HK-2 (cell line): ENCODE results near the gene FBXO4.
"Not testable (repeated sequence)": the region's sequence is repeated elsewhere in the genome, so short reads cannot be mapped to it uniquely, and the experiment has no call there.

ENCODE experiments used
- DNase-seq: peaks from one replicate; pipeline ENCODE4 v3.0.0-alpha.2; 2018; ENCODE audit not compliant: unreplicated experiment

FBXO4 gene

DNA sequence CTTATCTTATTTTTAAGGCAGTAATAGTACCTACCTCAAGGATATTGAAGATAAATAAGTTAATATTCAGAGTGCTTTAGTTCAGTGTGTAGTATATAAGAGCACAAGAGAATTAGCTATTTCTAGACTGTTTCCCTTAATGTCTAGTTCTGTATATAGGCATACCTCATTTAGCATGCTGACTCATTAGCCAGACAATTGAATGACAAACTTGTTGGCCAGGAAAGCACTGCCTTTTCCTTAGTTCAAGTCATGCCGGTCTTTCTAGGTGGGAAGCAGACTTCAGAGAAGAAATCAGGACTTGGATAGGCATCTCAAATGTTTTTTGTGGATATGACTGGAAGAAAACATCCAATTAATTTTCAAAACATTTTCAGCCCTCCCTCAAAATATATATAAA lies 3.2 kb upstream of the FBXO4 start:
- DNase-seq: no peak

DNA sequence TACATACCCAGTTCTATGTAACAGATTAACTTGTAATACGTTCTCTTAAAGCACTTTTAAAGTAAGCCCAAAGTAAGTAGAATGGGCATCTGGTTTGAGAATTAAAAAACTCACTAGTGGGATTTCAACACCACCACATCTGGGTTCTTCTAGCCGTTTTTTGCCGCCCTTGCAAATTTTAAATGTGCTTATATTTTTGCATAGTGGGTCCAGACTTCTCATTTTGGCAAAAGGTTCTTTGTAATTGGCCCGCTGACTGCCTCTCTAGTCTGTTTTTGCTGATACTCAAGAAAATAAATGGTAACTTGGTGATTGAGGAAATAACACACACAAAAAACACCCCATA lies 582 bp upstream of the FBXO4 start:
- DNase-seq: no peak

DNA sequence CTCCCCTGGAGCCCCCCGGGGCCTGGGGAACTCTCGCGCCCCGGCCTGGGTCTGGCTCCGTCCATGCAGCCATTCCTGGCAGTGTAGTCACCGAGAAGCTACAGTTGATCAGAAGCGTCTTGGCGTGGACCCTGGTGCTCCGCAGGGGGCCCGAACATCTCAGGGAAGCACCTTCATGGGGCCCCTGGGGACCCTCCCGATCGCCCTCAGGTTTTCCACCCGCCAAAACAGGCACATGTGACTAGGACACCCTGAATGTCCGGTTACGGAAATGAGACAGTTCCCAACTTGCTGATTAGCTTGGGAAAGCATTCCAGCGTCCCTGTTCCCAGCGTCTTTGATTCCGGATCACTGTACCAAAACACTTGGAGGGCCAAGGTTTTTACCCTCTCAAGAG lies 472 bp downstream of the FBXO4 start:
- no peak for DNase-seq

DNA sequence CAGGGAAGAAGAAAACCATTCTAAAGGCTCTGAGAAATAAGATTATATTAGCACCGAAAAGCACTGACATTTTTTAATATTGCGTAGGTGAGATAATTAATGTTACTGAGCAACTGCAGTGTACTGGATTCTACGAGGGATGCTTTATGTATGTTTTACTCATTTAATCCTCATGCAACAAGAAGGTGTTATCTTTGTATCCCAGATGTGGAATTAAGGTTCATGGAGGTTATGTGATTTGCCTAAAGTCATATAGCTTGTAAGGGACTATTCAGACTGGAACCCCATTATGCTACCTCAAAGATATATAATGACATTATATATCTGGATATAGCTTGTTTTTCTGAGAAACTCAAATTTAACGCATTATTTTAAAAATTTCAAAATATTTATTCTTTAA lies 2.5 kb downstream of the FBXO4 start:
- DNase-seq: no peak

DNA sequence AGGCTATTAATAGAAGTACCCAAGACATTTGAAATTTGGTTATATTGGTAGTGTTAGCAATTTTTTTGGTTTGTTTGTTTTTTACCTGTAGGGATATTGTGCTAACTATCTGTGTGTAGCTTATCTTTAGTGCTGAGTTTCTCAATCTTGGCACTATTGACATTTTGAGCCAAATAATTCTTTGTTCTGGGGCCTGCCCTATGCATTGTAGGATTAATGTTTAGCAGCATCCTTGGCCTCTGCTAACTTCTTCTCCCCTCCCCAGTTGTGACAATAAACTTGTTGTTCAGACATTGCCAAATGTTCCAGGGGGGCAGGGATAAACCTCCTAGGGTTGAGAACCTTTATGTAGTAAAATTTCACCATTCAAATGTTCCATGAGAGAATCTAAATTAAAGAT lies 4.0 kb downstream of the FBXO4 start:
- DNase-seq: no peak

DNA sequence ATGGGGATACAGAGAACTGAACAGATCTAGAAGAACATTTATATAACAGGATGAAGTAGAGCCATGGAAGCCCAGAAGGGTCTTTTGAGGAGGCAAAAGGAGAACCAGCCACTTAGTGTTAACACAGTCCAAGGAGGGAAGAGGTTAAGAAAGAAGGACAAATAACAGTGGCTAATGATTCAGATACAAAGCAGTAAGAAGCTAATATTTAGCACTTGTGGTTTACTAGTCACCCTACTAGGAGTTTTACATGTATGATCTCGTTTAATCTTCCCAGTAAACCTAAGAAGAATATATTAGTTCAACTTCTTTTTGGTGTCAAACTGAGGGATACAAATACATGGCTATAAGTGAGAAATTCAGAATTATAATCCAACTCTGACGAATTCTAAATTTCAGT lies 7.7 kb downstream of the FBXO4 start:
- DNase-seq: no peak

DNA sequence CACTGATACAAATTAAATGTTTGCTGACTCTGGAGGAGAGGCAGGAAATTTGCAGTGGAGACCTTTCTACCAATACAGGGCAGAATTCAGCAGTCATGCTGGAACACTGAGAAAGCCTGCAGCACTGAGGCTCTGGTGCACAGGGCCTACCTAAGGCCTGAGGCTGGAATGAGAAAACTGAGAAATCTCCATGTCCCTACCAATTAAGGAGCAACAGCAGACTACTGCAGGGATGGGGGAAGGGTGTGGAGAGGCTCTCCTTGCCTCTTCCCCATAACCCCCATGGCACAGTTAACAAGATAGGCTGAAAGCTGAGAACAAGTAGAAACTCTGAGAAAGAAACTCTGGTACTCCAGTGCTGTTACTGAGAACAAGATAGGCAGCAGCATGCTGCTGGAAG lies 10.5 kb downstream of the FBXO4 start:
- DNase-seq: no peak

DNA sequence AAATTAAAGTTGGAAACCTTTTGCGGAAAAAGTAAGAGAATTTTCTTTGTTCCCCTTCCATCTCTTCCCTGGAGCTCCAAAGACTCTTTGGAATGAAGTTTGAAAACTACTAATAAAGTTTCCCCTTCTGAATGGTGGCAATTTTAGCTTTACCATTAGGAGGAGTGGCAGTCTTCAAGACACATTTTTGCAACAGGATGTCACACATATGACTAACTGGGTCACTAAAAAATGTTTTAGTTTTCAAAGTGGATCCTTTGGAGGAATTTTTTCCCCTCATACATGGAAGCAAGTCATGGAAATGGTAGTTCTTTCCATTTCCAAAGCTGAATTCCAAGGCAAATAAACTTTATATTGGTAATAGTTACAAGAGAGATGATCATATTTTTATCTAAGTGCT lies 15.6 kb downstream of the FBXO4 start:
- no peak for DNase-seq

DNA sequence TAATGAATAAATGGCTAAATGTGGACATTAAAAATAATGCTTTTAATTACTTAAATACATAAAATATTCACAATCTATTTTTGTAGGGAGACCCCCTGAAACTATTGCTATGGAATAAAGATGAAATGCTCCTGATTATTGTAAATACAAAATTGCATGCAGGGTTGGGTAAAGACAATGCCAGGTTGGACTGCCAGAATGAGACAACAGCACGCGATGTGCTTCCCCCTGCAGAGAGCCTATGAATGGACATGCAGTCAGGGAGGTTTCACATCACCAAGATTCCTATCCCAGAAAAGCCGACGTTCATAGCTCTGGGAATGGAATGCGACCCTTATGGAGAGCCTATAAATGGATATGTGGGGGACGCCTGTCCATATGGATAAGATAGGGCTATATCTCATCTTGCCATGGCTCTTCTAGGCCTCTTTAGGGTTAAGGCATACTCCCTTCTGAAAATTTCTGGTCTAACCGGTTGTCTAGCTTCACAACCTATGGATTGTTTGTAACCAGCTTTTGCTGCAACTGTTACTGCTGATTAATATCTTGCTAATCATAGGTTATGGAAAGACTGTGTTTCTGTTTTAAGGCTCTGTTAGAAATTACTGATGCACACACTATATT lies 20.4 kb downstream of the FBXO4 start:
- DNase-seq: not testable (repeated sequence)

DNA sequence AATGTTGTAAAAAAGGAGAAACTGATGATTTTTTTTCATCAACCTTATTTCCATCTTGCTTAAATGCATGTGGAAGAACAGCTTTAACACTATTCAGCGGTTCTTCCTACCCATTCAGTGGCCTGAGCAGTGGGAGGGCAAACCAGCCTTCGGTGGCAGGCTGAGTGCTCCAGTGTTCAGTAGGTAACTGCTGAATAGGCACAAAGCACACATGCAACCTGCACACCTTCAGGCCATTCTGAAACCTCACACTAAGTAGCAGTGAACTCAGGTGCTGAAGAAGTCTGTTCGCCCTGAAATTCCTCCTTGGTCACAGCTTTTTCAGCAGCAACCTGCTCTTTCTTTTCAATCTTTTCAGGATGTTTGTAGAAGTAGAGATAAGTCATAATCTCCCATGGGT lies 26.1 kb downstream of the FBXO4 start:
- no peak for DNase-seq

DNA sequence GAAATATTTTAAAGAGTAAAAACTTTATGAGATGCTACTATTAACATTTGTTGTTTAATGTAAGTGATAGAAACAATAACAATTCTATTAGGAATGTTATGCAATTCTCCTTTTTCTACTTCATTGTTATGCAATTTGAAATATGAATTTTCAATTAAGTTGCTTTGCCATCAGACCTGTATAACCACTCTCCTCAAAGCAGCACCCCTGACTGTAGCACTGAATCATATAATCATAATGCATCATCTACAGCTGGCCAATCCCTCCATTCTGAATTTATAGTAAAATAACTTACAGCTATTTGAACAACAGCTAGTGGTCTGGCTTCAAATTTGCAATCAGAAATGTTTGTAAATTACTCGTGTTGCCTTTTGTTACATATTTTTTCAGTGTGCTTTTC lies 29.2 kb downstream of the FBXO4 start:
- DNase-seq: no peak

DNA sequence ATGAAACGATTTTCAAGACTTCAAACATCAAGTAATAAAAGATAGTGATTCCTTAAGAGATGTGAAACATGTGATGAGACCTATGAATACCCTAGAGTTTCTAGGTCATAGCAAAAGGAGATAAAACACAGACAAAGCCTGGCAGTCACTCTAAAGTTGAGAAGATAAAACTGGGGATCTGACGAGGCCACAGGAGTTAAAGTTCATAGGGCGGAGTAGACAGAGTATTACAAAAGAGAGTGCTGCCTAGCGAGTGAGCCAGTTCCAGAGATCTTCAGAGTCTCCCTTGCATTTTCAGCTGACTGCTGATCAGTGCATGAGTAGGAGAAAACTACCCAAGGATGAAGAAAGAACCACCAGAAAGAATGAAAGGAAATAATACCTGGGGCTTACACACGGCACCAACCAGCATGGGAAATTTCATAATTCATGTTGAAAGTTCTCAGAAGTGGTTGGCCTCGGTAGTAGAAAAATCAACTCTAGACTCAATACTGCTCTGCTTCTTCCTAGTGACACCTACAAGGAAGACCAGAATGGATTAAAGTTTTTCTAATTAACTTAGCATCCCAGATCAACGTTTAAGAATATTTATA lies 30.4 kb downstream of the FBXO4 start:
- DNase-seq: no peak

DNA sequence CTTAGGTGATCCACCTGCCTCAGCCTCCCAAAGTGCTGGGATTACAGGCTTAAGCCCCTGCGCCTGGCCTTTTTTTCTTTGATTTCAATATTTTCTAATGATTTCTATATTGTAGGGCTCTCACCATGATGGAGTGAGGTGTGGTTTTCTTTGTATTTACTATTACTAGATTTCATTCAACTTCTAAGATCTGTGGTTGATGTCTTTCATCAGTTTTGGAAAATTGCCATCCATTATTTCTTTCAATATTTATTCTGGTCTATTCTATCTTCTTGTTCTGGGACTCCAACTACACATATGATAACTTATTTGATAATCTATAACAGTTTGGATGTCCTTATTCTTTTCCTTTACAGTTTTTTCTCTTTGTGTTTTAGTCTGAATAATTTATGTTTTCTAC lies 31.9 kb downstream of the FBXO4 start:
- DNase-seq: no peak

DNA sequence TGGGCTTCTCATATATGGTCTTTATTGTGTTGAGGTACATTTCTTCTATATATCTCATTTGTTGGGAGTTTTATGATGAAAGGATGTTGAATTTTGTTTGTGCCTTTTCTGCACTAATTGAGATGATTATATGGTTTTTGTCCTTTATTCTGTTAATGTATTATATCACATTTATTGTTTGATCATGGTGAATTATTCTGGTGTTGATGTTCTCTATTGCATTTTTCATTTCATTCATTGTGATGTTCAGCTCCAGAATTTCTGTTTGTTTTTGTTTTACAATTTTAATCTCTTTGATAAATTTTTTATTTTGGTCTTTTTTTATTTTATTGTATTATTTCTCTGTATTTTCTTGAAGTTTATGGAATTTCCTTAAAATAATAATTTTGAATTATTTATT lies 35.4 kb downstream of the FBXO4 start:
- no peak for DNase-seq

DNA sequence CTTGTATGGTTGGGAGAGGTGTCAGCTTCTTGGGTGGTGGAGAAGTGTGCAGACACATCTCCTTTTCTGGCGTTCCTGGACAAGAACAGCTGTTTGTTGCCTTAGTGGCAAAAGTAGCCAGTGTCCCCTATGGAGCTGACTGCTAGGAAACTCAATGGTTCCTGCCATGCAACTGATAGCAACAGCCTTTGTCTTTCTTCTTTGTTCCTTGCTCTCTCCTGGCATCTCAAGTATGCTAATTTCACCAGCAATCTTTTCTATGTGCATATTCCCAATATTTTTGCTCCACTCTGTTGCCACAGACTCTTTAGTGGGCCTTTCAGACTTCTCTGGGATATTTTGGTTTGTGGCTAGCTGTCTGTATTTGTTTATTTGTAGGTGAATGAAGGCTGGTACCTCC lies 36.7 kb downstream of the FBXO4 start:
- DNase-seq: no peak

DNA sequence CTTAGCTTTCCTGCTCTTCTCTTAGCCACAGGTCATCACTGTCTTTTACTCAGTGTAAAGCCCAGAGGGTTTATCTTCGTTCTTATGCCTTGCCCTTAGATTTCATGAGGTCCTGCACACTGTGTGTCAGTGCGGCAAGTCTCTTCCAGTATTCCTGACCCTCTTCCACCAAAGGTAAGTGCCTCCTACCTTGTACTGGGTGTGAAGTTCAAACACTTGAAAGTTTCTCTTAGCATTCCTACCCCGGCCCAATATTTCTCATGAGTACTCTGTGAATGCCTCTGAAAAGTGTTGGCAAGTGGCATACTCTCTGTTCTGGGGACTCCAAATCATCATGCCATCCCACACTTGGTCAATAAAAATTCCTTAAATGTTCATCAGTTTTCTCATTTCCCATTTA lies 37.4 kb downstream of the FBXO4 start:
- DNase-seq: no peak

DNA sequence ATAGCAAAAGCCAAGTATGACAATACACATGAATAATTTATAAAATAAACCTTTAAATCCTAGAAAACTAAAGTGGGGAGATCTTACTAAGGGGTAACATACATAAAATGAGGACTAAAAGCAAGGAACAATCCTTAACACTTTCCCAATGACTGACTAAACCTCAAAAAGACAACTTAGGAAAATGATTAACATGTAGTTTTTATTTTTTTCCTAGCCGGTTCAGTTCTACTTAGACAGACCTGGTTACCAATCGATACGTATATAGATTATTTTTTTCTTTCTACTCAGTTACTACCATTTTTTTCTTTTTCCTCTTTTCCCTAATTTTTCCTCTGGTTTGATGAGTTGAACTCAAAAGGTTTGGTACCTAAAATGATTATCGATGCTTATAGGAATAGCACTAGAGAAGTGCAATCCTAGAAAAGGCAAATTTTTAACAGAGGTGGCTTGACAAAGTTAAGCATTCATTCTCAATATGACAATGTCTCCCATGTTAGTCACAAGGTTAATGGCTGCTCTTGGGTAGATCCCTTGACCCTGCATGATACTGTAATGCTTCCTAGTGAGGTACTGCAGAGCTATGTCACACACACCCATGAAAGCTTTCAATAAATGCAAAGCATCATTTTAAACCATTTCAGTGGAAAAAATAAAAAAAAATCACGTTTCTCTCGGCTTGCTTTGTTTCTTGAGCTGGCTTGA lies 41.5 kb downstream of the FBXO4 start:
- DNase-seq: peak; percentile 8

DNA sequence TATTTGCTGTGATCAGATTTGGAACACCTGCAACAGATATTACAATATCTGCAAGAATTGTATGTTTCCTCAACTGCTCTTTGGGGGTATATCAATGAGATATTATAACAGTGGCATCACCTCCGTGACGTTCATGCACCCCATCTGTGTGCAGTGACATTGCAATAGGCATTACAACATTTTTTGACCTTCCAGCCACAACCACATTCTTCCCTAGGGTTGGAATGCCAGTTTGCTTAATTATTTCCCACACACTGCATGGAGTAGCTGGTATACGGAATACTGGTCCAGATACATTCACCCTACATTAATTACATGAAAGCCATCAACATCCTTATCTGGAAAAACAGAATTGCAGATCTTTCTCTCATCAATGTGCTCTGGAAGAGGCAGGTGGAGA lies 42.3 kb downstream of the FBXO4 start:
- peak; percentile 21 for DNase-seq

DNA sequence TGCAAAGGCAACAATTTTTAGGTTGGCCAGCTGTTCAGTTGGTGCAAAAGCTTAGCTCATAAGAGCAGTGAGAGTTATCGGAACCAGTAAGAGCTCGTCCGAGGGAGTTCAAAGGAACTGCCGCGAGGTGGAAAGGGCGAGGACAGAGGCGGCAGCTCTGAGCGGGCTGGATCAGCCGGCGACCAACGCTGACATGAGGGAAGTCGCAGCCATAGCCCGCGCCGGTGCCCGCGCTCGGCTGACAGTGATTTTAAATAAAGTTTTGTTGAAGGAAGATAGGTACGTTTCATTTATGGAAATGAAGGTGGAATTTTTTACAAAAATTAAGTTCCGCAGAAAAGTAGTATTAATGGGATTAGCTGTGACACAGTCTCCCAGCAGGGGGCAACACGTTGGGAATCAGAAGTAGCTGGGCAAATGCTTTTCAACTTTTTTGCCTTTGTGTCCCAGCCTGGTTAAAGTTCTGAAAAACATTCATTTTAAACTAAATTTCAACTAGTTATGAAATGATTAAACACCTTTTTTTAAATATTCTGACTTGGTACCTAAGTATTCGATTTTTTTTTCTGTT lies 43.2 kb downstream of the FBXO4 start:
- no peak for DNase-seq

DNA sequence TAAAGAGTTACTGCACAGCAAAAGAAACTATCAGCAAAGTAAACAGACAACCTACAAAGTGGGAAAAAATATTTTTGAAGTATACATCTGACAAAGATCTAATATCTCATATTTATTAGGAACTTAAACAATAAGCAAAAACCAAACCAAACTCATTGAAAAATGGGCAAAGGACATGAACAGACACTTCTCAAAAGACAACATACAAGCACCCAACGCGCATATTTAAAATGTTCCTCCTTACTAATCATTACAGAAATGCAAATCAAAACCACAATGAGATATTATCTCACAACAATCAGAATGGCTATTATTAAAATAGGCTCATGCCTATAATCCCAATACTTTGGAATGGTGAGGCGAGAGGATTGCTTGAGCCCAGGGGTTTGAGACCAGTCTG lies 48.0 kb downstream of the FBXO4 start:
- DNase-seq: no peak

DNA sequence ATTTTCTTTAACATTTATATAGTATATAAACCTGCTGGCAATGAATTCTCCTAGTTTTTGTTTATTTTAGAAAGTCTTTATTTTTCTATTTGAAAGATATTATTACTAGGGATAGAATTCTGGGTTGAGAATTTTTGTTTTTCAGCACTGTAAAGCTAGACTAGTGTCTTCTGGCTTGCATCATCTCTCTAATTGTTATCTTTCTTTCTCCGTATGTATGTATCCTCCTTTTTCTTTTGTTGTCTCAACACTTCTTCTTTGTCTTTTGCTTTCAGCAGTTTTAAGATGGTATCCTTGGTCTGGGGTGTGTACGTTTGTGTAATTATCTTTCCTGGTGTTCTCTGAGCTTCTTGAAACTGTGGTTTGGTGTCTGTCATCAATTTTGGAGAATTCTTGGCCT lies 48.8 kb downstream of the FBXO4 start:
- DNase-seq: no peak

DNA sequence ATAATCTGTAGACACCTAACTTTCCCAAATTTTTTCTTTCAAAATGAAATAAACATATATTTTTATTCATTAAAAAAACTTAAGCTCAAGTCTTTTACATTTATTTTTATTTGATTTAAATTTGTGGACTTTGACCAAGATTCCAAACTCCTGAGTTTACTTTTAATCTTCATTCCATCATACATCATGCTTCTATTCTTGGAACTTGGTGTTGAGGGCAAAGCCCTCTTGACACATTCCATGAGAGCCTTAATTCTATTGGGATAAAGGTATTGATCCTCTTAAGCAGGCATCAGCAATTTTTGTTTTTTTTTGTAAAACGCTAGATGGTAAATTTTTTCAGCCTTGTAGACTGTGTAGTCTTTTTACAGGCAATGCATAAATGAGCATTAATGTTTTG lies 53.6 kb downstream of the FBXO4 start:
- no peak for DNase-seq

DNA sequence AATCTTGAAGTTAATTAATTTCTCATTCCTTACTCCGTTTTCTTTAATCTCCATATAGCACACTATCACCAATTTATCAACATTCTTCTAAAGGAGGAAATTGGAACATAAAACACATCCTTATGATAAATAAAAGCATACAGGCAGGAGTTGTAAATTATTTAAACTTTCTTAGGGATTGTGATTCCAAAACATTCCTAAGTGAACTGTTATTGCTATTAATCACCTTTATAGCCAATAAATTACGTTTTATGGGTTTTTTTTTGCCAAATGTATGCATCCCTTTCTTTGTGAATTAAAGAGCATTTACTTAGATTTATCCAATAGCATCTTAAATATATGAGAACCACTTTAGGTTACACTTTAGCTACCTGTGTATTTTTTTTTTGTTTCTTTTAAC lies 55.3 kb downstream of the FBXO4 start:
- DNase-seq: no peak
